B cell (primary cell): ENCODE measurements around the gene PAX2. TPM values are rescaled to one million over a fixed set of nuclear protein-coding genes. Genes with fewer than 3 reads are reported as not detected.
A peak's percentile ranks its signal among the peaks of the same experiment; 100 is the strongest.

ENCODE experiments used
- ATAC-seq: fragments of 200-7000 bp; cut with Tn5 transposase; one replicate; pipeline ENCODE4 v1.10.0; 2021; ENCODE audit warnings: low read depth, mild to moderate bottlenecking, moderate number of reproducible peaks, moderate library complexity
- CTCF ChIA-PET: fragments of 350-600 bp; sonication (Branson Sonifier 250); formaldehyde crosslinking; loops from one replicate; lab custom pipeline; 2021; ENCODE audit warnings: antibody characterized with exemption, inconsistent platforms; lab: Charles Lee
- POLR2A ChIA-PET: fragments of 350-600 bp; sonication (Branson Sonifier 250); formaldehyde crosslinking; loops from one replicate; lab custom pipeline; 2021; ENCODE audit warnings: antibody characterized with exemption; lab: Charles Lee
- DNase-seq: peaks from one replicate; pipeline ENCODE4 v3.0.0; 2013
- H2AFZ ChIP-seq: 2 replicates; pipeline ENCODE4 v1.6.1; 2012; ENCODE audit warnings: mild to moderate bottlenecking, low read depth, low read length; ENCODE audit not compliant: insufficient read depth, poor library complexity, severe bottlenecking
- H3K27ac ChIP-seq, 2 donors: 1 replicate in 1 of 2; 2 replicates in 1 of 2; pipeline ENCODE4 v1.5.1; 2012 to 2013; ENCODE audit warnings: low read length in 2 of 2, mild to moderate bottlenecking in 2 of 2, moderate library complexity in 1 of 2
- H3K27me3 ChIP-seq, 4 experiments: fragments of 200-600 bp in 1 of 4; sonication (generic) in 1 of 4; replicated peaks in 1 of 4; 1 replicate in 2 of 4; 2 replicates in 2 of 4; pipeline versions ENCODE4 v1.6.1 to v1.7.0; 2013 to 2016; ENCODE audit warnings: low read length in 3 of 4, mild to moderate bottlenecking in 2 of 4, mixed read lengths in 1 of 4, moderate library complexity in 1 of 4; ENCODE audit not compliant: insufficient read depth in 4 of 4, control insufficient read depth in 3 of 4; ENCODE audit errors: control extremely low read depth in 1 of 4
- H3K36me3 ChIP-seq, 2 experiments: replicated peaks in 1 of 2; 1 replicate in 1 of 2; 2 replicates in 1 of 2; pipeline versions ENCODE4 v1.6.1 to v1.7.1; 2013; ENCODE audit warnings: low read length in 1 of 2; ENCODE audit not compliant: insufficient read depth in 2 of 2, control insufficient read depth in 1 of 2; ENCODE audit errors: control extremely low read depth in 1 of 2, extremely low read depth in 1 of 2
- H3K4me1 ChIP-seq, 2 donors: fragments of 200-600 bp in 1 of 2; sonication (generic) in 1 of 2; 1 replicate in 1 of 2; 2 replicates in 1 of 2; pipeline versions ENCODE4 v1.5.1 to v1.6.1; 2013 to 2017; ENCODE audit warnings: low read length in 2 of 2; ENCODE audit not compliant: control insufficient read depth in 2 of 2, insufficient read depth in 2 of 2
- H3K4me2 ChIP-seq: replicated peaks from 2 replicates; pipeline ENCODE3; 2012; ENCODE audit warnings: mild to moderate bottlenecking, low read depth, low read length; ENCODE audit not compliant: poor library complexity, severe bottlenecking
- H3K4me3 ChIP-seq, 5 experiments: fragments of 200-600 bp in 1 of 5; sonication (generic) in 1 of 5; 1 replicate in 3 of 5; 2 replicates in 2 of 5; pipeline versions ENCODE4 v1.5.1 to v1.7.0; 2011 to 2016; ENCODE audit warnings: low read length in 4 of 5, mild to moderate bottlenecking in 4 of 5, low read depth in 2 of 5, control low read depth in 1 of 5, moderate library complexity in 1 of 5; ENCODE audit not compliant: insufficient read depth in 1 of 5; ENCODE audit errors: control extremely low read depth in 1 of 5, extremely low read depth in 1 of 5
- H3K79me2 ChIP-seq: fragments of 200-600 bp; sonication (generic); one replicate; pipeline ENCODE4 v1.6.0; 2016; ENCODE audit warnings: low read length; ENCODE audit not compliant: control insufficient read depth, insufficient read depth
- H3K9ac ChIP-seq: fragments of 200-600 bp; sonication (generic); 2 replicates; pipeline ENCODE4 v1.6.1; 2017; ENCODE audit warnings: mild to moderate bottlenecking, low read length, moderate library complexity
- H3K9me3 ChIP-seq, 3 donors: one replicate each; pipeline versions ENCODE4 v1.6.1 to v1.7.1; 2013; ENCODE audit warnings: low read length in 2 of 3; ENCODE audit not compliant: control insufficient read depth in 2 of 3, insufficient read depth in 1 of 3; ENCODE audit errors: control extremely low read depth in 1 of 3
- H4K20me1 ChIP-seq: 2 replicates; pipeline ENCODE4 v1.6.0; 2012; ENCODE audit warnings: mild to moderate bottlenecking, low read length; ENCODE audit not compliant: insufficient read depth, control insufficient read depth, poor library complexity, severe bottlenecking
- H3K27ac Mint-ChIP-seq: one replicate; pipeline ENCODE4 v1.8.0; 2021; ENCODE audit warnings: mixed read lengths
- H3K27me3 Mint-ChIP-seq: one replicate; pipeline ENCODE4 v1.8.0; 2021; ENCODE audit warnings: mixed read lengths
- H3K4me1 Mint-ChIP-seq: one replicate; pipeline ENCODE4 v1.8.0; 2021; ENCODE audit warnings: mixed read lengths
- H3K4me3 Mint-ChIP-seq: one replicate; pipeline ENCODE4 v1.8.0; 2021; ENCODE audit warnings: mixed read lengths
- H3K9me3 Mint-ChIP-seq: one replicate; pipeline ENCODE4 v1.8.0; 2022; ENCODE audit warnings: mixed read lengths; ENCODE audit not compliant: insufficient read depth
- CTCF ChIP-seq: fragments of 200-600 bp; IDR thresholded peaks from one replicate; pipeline ENCODE4 v1.8.0; 2022; ENCODE audit warnings: antibody characterized with exemption, mild to moderate bottlenecking
- EZH2 ChIP-seq: IDR thresholded peaks from 2 replicates; pipeline ENCODE4 v1.6.1; 2012; ENCODE audit warnings: borderline replicate concordance, low read depth, mild to moderate bottlenecking, moderate library complexity, low read length; ENCODE audit not compliant: insufficient read depth, poor library complexity, severe bottlenecking
- WGBS: methylation state at CpG from one replicate; pipeline ENCODE4 v1.1.5; 2013; ENCODE audit warnings: missing lambda C conversion rate; ENCODE audit not compliant: insufficient coverage; 5-methylcytosine and 5-hydroxymethylcytosine counted together
- intact Hi-C: fragments of 100-400 bp; cut with micrococcal nuclease; formaldehyde crosslinking; loops from one replicate; pipeline ENCODE4 v1.10.0; 2022
- polyA plus RNA-seq: library from polyadenylated mRNA; depleted of rRNA; stranded (reverse); fragments of >200 nt; gene quantifications from 2 replicates; pipeline ENCODE4 v1.2.3, GENCODE V29; 2012
- total RNA-seq, 2 donors: library from RNA; stranded (reverse); fragments of 120-200 nt in 1 of 2; gene quantifications; 1 replicate in 1 of 2; 2 replicates in 1 of 2; pipeline versions ENCODE4 v1.2.3 to v1.2.4, GENCODE V29; 2013 to 2022

Gene PAX2
- total and polyA plus RNA-seq, 2 donors (not counting 1 experiment from before 2014, with no cell fraction given), result 0.12 TPM; not detected in 1

GRCh38 chr10:100823194-100823593, 77.8 kb downstream of the PAX2 start:
- Histone ChIP-seq H3K27me3 (peaks cover 0 to 49% (median 31%) of the 10 kb centered on the region in 4 experiments), H3K27ac (no peak overlapping the region), H3K9ac (no peak overlapping the region), H3K4me2 (no peak overlapping the region), H2AFZ (no peak overlapping the region), H3K79me2 (no peaks in the 10 kb centered on the region), H3K4me1 (peaks cover 28 to 33% of the 10 kb centered on the region in 2 donors), H3K4me3 (no peak overlapping the region), H3K36me3 (no peaks in the 10 kb centered on the region), H3K9me3 (peaks cover 0 to 19% (median 0%) of the 10 kb centered on the region in 3 donors), H4K20me1 (peaks cover 9% of the 10 kb centered on the region)
- DNase-seq (no peak), ATAC-seq (no peak)
- ChIA-PET POLR2A (no interaction called here), CTCF (no interaction called here)
- TF ChIP-seq CTCF, result no peak
- TF ChIP-seq EZH2, result no peak
- Mint-ChIP-seq H3K4me1 (peaks cover 23% of the 10 kb centered on the region), H3K9me3 (no peaks in the 10 kb centered on the region), H3K27ac (no peak overlapping the region), H3K4me3 (no peak overlapping the region), H3K27me3 (peaks cover 53% of the 10 kb centered on the region)
- intact Hi-C loops, result loop anchor here (10.0 kb wide), 1 partner anchor 288 kb away; the partner anchor contains the start of gene HIF1AN
- WGBS, result 68% methylated on average over 3 of the region's 3 CpGs

- H3K27ac Mint-ChIP-seq, result no peak overlapping the region
- H4K20me1 ChIP-seq, result peaks cover 12% of the 10 kb centered on the region
- H3K9me3 Mint-ChIP-seq, result no peaks in the 10 kb centered on the region
- H3K79me2 ChIP-seq, result no peaks in the 10 kb centered on the region
- H2AFZ ChIP-seq, result no peak overlapping the region
- H3K9ac ChIP-seq, result no peak overlapping the region
- H3K36me3 ChIP-seq, result no peaks in the 10 kb centered on the region
- H3K27me3 ChIP-seq, result peaks cover 0 to 64% (median 40%) of the 10 kb centered on the region in 4 experiments
- peaks cover 44 to 48% of the 10 kb centered on the region in 2 donors for H3K4me1 ChIP-seq
- WGBS, result 54% methylated on average over 3 of the region's 3 CpGs
- CTCF ChIA-PET, result no interaction called here
- no peak for ATAC-seq
- no peak overlapping the region for H3K4me3 ChIP-seq
- H3K9me3 ChIP-seq, result peaks cover 0 to 29% (median 0%) of the 10 kb centered on the region in 3 donors
- POLR2A ChIA-PET, result no interaction called here
- H3K4me3 Mint-ChIP-seq, result peak overlapping the region; percentile 87
- TF ChIP-seq CTCF (no peak), EZH2 (no peak)
- H3K4me1 Mint-ChIP-seq, result peaks cover 37% of the 10 kb centered on the region
- peaks cover 63% of the 10 kb centered on the region for H3K27me3 Mint-ChIP-seq
- no peak for DNase-seq
- intact Hi-C loops, result loop anchor here (5.0 to 10.0 kb wide), 4 partner anchors 78 to 290 kb away; partner anchors contain the start of genes HIF1AN, PAX2 and SLF2
- no peak overlapping the region for H3K4me2 ChIP-seq
- no peak overlapping the region for H3K27ac ChIP-seq
Observed at GRCh38 chr10:100824886-100825285, 79.5 kb downstream of the PAX2 start.
